Neutrophil (primary cell): Measurements from ENCODE around the gene RGP1.

Source experiments
- H3K27ac ChIP-seq: fragments of 200-600 bp; sonication (generic); 2 replicates; pipeline ENCODE4 v1.5.1; 2016; ENCODE audit warnings: mild to moderate bottlenecking, moderate library complexity
- H3K27me3 ChIP-seq: fragments of 200-600 bp; sonication (generic); 2 replicates; pipeline ENCODE4 v1.6.0; 2016; ENCODE audit warnings: mild to moderate bottlenecking
- H3K36me3 ChIP-seq: fragments of 200-600 bp; sonication (generic); 2 replicates; pipeline ENCODE4 v1.5.1; 2017
- H3K4me1 ChIP-seq, 2 experiments: fragments of 200-600 bp in 1 of 2; sonication (generic) in 1 of 2; 1 replicate in 1 of 2; 2 replicates in 1 of 2; pipeline versions ENCODE4 v1.5.1 to v1.6.1; 2013 to 2016; ENCODE audit warnings: low read depth in 1 of 2, low read length in 1 of 2, mild to moderate bottlenecking in 1 of 2, moderate library complexity in 1 of 2; ENCODE audit not compliant: control insufficient read depth in 1 of 2, insufficient read depth in 1 of 2
- H3K4me3 ChIP-seq, 2 experiments: fragments of 200-600 bp in 1 of 2; sonication (generic) in 1 of 2; 1 replicate in 1 of 2; 2 replicates in 1 of 2; pipeline ENCODE4 v1.5.1; 2013 to 2016; ENCODE audit warnings: low read depth in 1 of 2, low read length in 1 of 2, mild to moderate bottlenecking in 1 of 2, moderate library complexity in 1 of 2
- H3K9me3 ChIP-seq: fragments of 200-600 bp; sonication (generic); 2 replicates; pipeline ENCODE4 v1.5.1; 2016
- CTCF ChIP-seq: fragments of 200-600 bp; sonication (generic); IDR thresholded peaks from 2 replicates; pipeline ENCODE4 v1.5.1; 2016; ENCODE audit warnings: antibody characterized with exemption

Gene RGP1

GRCh38 chr9:35800530-35800929 lies 51.4 kb downstream of the RGP1 start:
- H3K27ac ChIP-seq: no peak overlapping the region
- no peaks in the 10 kb centered on the region for H3K4me1 ChIP-seq
- H3K27me3 ChIP-seq: peaks cover 10% of the 10 kb centered on the region
- H3K36me3 ChIP-seq: no peaks in the 10 kb centered on the region
- no peak overlapping the region for H3K4me3 ChIP-seq
- H3K9me3 ChIP-seq: no peaks in the 10 kb centered on the region
- no peak for TF ChIP-seq CTCF

GRCh38 chr9:35801328-35802128 lies 52.4 kb downstream of the RGP1 start:
- no peak for TF ChIP-seq CTCF
- H3K4me1 ChIP-seq: no peaks in the 10 kb centered on the region
- H3K27me3 ChIP-seq: peaks cover 10% of the 10 kb centered on the region
- H3K9me3 ChIP-seq: no peaks in the 10 kb centered on the region
- H3K4me3 ChIP-seq: no peak overlapping the region
- no peak overlapping the region for H3K27ac ChIP-seq
- H3K36me3 ChIP-seq: no peaks in the 10 kb centered on the region

- Histone ChIP-seq H3K27ac (no peak overlapping the region), H3K27me3 (peaks cover 10% of the 10 kb centered on the region), H3K36me3 (no peaks in the 10 kb centered on the region), H3K9me3 (no peaks in the 10 kb centered on the region), H3K4me3 (no peak overlapping the region), H3K4me1 (no peaks in the 10 kb centered on the region)
- no peak for TF ChIP-seq CTCF
Measured at GRCh38 chr9:35806101-35806500, 57.0 kb downstream of the RGP1 start.
